Measurements from ENCODE around the gene RAB12.

GRCh38 chr18:8639762-8640161 is 30.5 kb downstream of the RAB12 start:
- no peak for TF ChIP-seq ZNF274 (IDR thresholded peaks at IDR 0.05; ENCODE audit: low read depth, low read length)
- TF ChIP-seq CTCF (IDR thresholded peaks at IDR 0.05 in 2 of 3, conservative IDR thresholded peaks at IDR 0.05 in 1 of 3; ENCODE audit: borderline replicate concordance in 1 of 3, insufficient read depth in 1 of 3, low read depth in 2 of 3, low read length in 2 of 3): no peak
- no peak for TF ChIP-seq POLR2AphosphoS5 (IDR thresholded peaks at IDR 0.05; ENCODE audit: low read depth, low read length)
- TF ChIP-seq EZH2 (IDR thresholded peaks at IDR 0.05): no peak
- TF ChIP-seq POLR2A (IDR thresholded peaks at IDR 0.05; ENCODE audit: borderline replicate concordance, extremely low read depth, insufficient read depth, insufficient read length): no peak
- no peak for TF ChIP-seq YY1 (IDR thresholded peaks at IDR 0.05; ENCODE audit: extremely low read depth, insufficient replicate concordance, low read depth, low read length)
- no peak for TF ChIP-seq EZH2phosphoT487 (IDR thresholded peaks at IDR 0.05; ENCODE audit: borderline replicate concordance)
- no peak for TF ChIP-seq JUND (IDR thresholded peaks at IDR 0.05)
- TF ChIP-seq CBX3 (IDR thresholded peaks at IDR 0.05; ENCODE audit: low read depth): no peak
- TF ChIP-seq SRF (IDR thresholded peaks at IDR 0.05; ENCODE audit: low read depth): no peak
